B cell (primary cell): ENCODE measurements around the gene SUCLG1. TPM values are rescaled to one million over a fixed set of nuclear protein-coding genes. Genes with fewer than 3 reads are reported as not detected.
"Not testable (repeated sequence)": the region's sequence is repeated elsewhere in the genome, so short reads cannot be mapped to it uniquely, and the experiment has no call there.

Experiments
- ATAC-seq: fragments of 200-7000 bp; cut with Tn5 transposase; one replicate; pipeline ENCODE4 v1.10.0; 2021; ENCODE audit warnings: low read depth, mild to moderate bottlenecking, moderate number of reproducible peaks, moderate library complexity
- CTCF ChIA-PET: fragments of 350-600 bp; sonication (Branson Sonifier 250); formaldehyde crosslinking; loops from one replicate; lab custom pipeline; 2021; ENCODE audit warnings: antibody characterized with exemption, inconsistent platforms; lab: Charles Lee
- POLR2A ChIA-PET: fragments of 350-600 bp; sonication (Branson Sonifier 250); formaldehyde crosslinking; loops from one replicate; lab custom pipeline; 2021; ENCODE audit warnings: antibody characterized with exemption; lab: Charles Lee
- DNase-seq: peaks from one replicate; pipeline ENCODE4 v3.0.0; 2013
- H2AFZ ChIP-seq: 2 replicates; pipeline ENCODE4 v1.6.1; 2012; ENCODE audit warnings: mild to moderate bottlenecking, low read depth, low read length; ENCODE audit not compliant: insufficient read depth, poor library complexity, severe bottlenecking
- H3K27ac ChIP-seq, 2 donors: 1 replicate in 1 of 2; 2 replicates in 1 of 2; pipeline ENCODE4 v1.5.1; 2012 to 2013; ENCODE audit warnings: low read length in 2 of 2, mild to moderate bottlenecking in 2 of 2, moderate library complexity in 1 of 2
- H3K27me3 ChIP-seq, 4 experiments: fragments of 200-600 bp in 1 of 4; sonication (generic) in 1 of 4; replicated peaks in 1 of 4; 1 replicate in 2 of 4; 2 replicates in 2 of 4; pipeline versions ENCODE4 v1.6.1 to v1.7.0; 2013 to 2016; ENCODE audit warnings: low read length in 3 of 4, mild to moderate bottlenecking in 2 of 4, mixed read lengths in 1 of 4, moderate library complexity in 1 of 4; ENCODE audit not compliant: insufficient read depth in 4 of 4, control insufficient read depth in 3 of 4; ENCODE audit errors: control extremely low read depth in 1 of 4
- H3K36me3 ChIP-seq, 2 experiments: replicated peaks in 1 of 2; 1 replicate in 1 of 2; 2 replicates in 1 of 2; pipeline versions ENCODE4 v1.6.1 to v1.7.1; 2013; ENCODE audit warnings: low read length in 1 of 2; ENCODE audit not compliant: insufficient read depth in 2 of 2, control insufficient read depth in 1 of 2; ENCODE audit errors: control extremely low read depth in 1 of 2, extremely low read depth in 1 of 2
- H3K4me1 ChIP-seq, 2 donors: fragments of 200-600 bp in 1 of 2; sonication (generic) in 1 of 2; 1 replicate in 1 of 2; 2 replicates in 1 of 2; pipeline versions ENCODE4 v1.5.1 to v1.6.1; 2013 to 2017; ENCODE audit warnings: low read length in 2 of 2; ENCODE audit not compliant: control insufficient read depth in 2 of 2, insufficient read depth in 2 of 2
- H3K4me2 ChIP-seq: replicated peaks from 2 replicates; pipeline ENCODE3; 2012; ENCODE audit warnings: mild to moderate bottlenecking, low read depth, low read length; ENCODE audit not compliant: poor library complexity, severe bottlenecking
- H3K4me3 ChIP-seq, 5 experiments: fragments of 200-600 bp in 1 of 5; sonication (generic) in 1 of 5; 1 replicate in 3 of 5; 2 replicates in 2 of 5; pipeline versions ENCODE4 v1.5.1 to v1.7.0; 2011 to 2016; ENCODE audit warnings: low read length in 4 of 5, mild to moderate bottlenecking in 4 of 5, low read depth in 2 of 5, control low read depth in 1 of 5, moderate library complexity in 1 of 5; ENCODE audit not compliant: insufficient read depth in 1 of 5; ENCODE audit errors: control extremely low read depth in 1 of 5, extremely low read depth in 1 of 5
- H3K79me2 ChIP-seq: fragments of 200-600 bp; sonication (generic); one replicate; pipeline ENCODE4 v1.6.0; 2016; ENCODE audit warnings: low read length; ENCODE audit not compliant: control insufficient read depth, insufficient read depth
- H3K9ac ChIP-seq: fragments of 200-600 bp; sonication (generic); 2 replicates; pipeline ENCODE4 v1.6.1; 2017; ENCODE audit warnings: mild to moderate bottlenecking, low read length, moderate library complexity
- H3K9me3 ChIP-seq, 3 donors: one replicate each; pipeline versions ENCODE4 v1.6.1 to v1.7.1; 2013; ENCODE audit warnings: low read length in 2 of 3; ENCODE audit not compliant: control insufficient read depth in 2 of 3, insufficient read depth in 1 of 3; ENCODE audit errors: control extremely low read depth in 1 of 3
- H4K20me1 ChIP-seq: 2 replicates; pipeline ENCODE4 v1.6.0; 2012; ENCODE audit warnings: mild to moderate bottlenecking, low read length; ENCODE audit not compliant: insufficient read depth, control insufficient read depth, poor library complexity, severe bottlenecking
- H3K27ac Mint-ChIP-seq: one replicate; pipeline ENCODE4 v1.8.0; 2021; ENCODE audit warnings: mixed read lengths
- H3K27me3 Mint-ChIP-seq: one replicate; pipeline ENCODE4 v1.8.0; 2021; ENCODE audit warnings: mixed read lengths
- H3K4me1 Mint-ChIP-seq: one replicate; pipeline ENCODE4 v1.8.0; 2021; ENCODE audit warnings: mixed read lengths
- H3K4me3 Mint-ChIP-seq: one replicate; pipeline ENCODE4 v1.8.0; 2021; ENCODE audit warnings: mixed read lengths
- H3K9me3 Mint-ChIP-seq: one replicate; pipeline ENCODE4 v1.8.0; 2022; ENCODE audit warnings: mixed read lengths; ENCODE audit not compliant: insufficient read depth
- EZH2 ChIP-seq: IDR thresholded peaks from 2 replicates; pipeline ENCODE4 v1.6.1; 2012; ENCODE audit warnings: borderline replicate concordance, low read depth, mild to moderate bottlenecking, moderate library complexity, low read length; ENCODE audit not compliant: insufficient read depth, poor library complexity, severe bottlenecking
- WGBS: methylation state at CpG from one replicate; pipeline ENCODE4 v1.1.5; 2013; ENCODE audit warnings: missing lambda C conversion rate; ENCODE audit not compliant: insufficient coverage; 5-methylcytosine and 5-hydroxymethylcytosine counted together
- intact Hi-C: fragments of 100-400 bp; cut with micrococcal nuclease; formaldehyde crosslinking; loops from one replicate; pipeline ENCODE4 v1.10.0; 2022
- polyA plus RNA-seq: library from polyadenylated mRNA; depleted of rRNA; stranded (reverse); fragments of >200 nt; gene quantifications from 2 replicates; pipeline ENCODE4 v1.2.3, GENCODE V29; 2012
- total RNA-seq, 2 donors: library from RNA; stranded (reverse); fragments of 120-200 nt in 1 of 2; gene quantifications; 1 replicate in 1 of 2; 2 replicates in 1 of 2; pipeline versions ENCODE4 v1.2.3 to v1.2.4, GENCODE V29; 2013 to 2022
- TF ChIP-seq, protein P1 (sequence below): fragments of 200-600 bp; IDR thresholded peaks from one replicate; pipeline ENCODE4 v1.8.0; 2022; ENCODE audit warnings: antibody characterized with exemption, mild to moderate bottlenecking

Gene SUCLG1
- total and polyA plus RNA-seq, 2 donors (not counting 1 experiment from before 2014, with no cell fraction given), result 16.1 to 31.8 TPM

DNA sequence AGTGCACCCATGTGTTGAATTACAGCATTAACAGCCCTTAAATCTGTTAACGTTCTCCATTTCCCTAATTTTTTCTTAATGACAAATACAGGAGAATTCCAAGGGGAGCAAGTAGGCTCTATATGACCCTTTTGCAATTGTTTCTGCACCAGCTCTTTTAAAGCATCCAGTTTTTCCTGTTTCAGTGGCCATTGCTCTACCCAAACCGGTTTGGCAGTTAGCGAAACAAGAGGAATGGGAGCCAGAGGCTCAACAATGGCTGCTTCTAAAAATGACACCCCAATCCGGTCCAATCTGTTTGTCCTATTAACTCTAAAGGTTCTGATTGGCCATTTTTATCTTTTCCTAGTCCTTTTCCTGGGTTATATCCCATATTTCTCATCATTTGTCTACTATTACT lies 15.1 kb upstream of the SUCLG1 start:
- Histone ChIP-seq H3K36me3 (no peaks in the 10 kb centered on the region), H4K20me1 (no peaks in the 10 kb centered on the region), H3K4me1 (no peaks in the 10 kb centered on the region), H3K27ac (no peak overlapping the region), H2AFZ (no peak overlapping the region), H3K79me2 (no peaks in the 10 kb centered on the region), H3K27me3 (no peaks in the 10 kb centered on the region), H3K9ac (no peak overlapping the region), H3K9me3 (peaks cover 0 to 13% (median 3%) of the 10 kb centered on the region in 3 donors), H3K4me2 (no peak overlapping the region), H3K4me3 (no peak overlapping the region)
- ChIA-PET POLR2A (no interaction called here), CTCF (no interaction called here)
- H3K4me1 Mint-ChIP-seq, result no peaks in the 10 kb centered on the region
- ATAC-seq, result no peak
- peaks cover 10% of the 10 kb centered on the region for H3K9me3 Mint-ChIP-seq
- no peak overlapping the region for H3K4me3 Mint-ChIP-seq
- TF ChIP-seq EZH2, result no peak
- TF ChIP-seq, protein P1, sequence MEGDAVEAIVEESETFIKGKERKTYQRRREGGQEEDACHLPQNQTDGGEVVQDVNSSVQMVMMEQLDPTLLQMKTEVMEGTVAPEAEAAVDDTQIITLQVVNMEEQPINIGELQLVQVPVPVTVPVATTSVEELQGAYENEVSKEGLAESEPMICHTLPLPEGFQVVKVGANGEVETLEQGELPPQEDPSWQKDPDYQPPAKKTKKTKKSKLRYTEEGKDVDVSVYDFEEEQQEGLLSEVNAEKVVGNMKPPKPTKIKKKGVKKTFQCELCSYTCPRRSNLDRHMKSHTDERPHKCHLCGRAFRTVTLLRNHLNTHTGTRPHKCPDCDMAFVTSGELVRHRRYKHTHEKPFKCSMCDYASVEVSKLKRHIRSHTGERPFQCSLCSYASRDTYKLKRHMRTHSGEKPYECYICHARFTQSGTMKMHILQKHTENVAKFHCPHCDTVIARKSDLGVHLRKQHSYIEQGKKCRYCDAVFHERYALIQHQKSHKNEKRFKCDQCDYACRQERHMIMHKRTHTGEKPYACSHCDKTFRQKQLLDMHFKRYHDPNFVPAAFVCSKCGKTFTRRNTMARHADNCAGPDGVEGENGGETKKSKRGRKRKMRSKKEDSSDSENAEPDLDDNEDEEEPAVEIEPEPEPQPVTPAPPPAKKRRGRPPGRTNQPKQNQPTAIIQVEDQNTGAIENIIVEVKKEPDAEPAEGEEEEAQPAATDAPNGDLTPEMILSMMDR, result no peak
- intact Hi-C loops, result no loop called here
- WGBS, result 89% methylated on average over 3 of the region's 4 CpGs
- no peak overlapping the region for H3K27ac Mint-ChIP-seq
- no peaks in the 10 kb centered on the region for H3K27me3 Mint-ChIP-seq
- no peak for DNase-seq

DNA sequence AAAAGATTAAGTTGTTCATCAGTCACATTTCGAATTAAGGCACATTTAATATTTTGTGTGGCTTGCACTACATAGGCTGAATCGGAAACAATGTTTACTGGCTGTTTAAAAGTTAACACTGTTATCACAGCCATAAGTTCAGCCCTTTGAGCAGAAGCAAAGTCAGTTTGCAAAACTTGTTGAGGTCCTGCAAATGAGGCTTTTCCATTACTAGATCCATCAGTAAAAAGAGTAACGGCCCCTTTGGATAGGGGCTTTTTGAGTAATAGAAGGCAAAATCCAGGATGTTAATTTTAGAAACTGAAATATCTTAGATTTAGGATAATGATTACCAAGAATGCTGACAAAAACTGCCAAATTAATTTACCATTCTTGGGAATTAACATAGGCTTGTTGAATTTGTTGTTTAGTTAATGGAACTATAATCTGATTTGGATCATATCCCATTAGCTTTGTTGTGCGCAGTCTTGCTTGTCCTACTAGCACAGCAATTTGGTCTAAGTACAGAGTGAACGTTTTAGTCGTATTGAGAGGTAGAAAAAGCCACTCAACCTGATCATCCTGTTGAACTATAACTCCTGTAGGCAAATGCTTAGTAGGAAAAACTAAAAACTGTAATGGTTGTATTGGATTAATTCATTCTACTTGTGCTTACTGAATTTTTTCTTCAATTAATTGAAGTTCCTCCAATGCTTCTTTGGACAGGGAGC lies 13.9 kb upstream of the SUCLG1 start:
- no peak overlapping the region for H3K27ac ChIP-seq
- H3K9me3 ChIP-seq, result peaks cover 0 to 13% (median 3%) of the 10 kb centered on the region in 3 donors
- no peak overlapping the region for H2AFZ ChIP-seq
- Mint-ChIP-seq H3K4me1 (no peaks in the 10 kb centered on the region), H3K9me3 (peaks cover 10% of the 10 kb centered on the region), H3K27ac (no peak overlapping the region), H3K4me3 (no peak overlapping the region), H3K27me3 (no peaks in the 10 kb centered on the region)
- 100% methylated on average over 1 of the region's 6 CpGs for WGBS
- H3K4me1 ChIP-seq, result no peaks in the 10 kb centered on the region
- ChIA-PET CTCF (no interaction called here), POLR2A (no interaction called here)
- no peaks in the 10 kb centered on the region for H3K36me3 ChIP-seq
- H4K20me1 ChIP-seq, result no peaks in the 10 kb centered on the region
- H3K4me2 ChIP-seq, result no peak overlapping the region
- H3K79me2 ChIP-seq, result no peaks in the 10 kb centered on the region
- no peak overlapping the region for H3K4me3 ChIP-seq
- H3K9ac ChIP-seq, result no peak overlapping the region
- H3K27me3 ChIP-seq, result no peaks in the 10 kb centered on the region
- no peak for DNase-seq
- TF ChIP-seq, protein P1, result no peak
- no peak for TF ChIP-seq EZH2
- intact Hi-C loops, result no loop called here
- no peak for ATAC-seq

DNA sequence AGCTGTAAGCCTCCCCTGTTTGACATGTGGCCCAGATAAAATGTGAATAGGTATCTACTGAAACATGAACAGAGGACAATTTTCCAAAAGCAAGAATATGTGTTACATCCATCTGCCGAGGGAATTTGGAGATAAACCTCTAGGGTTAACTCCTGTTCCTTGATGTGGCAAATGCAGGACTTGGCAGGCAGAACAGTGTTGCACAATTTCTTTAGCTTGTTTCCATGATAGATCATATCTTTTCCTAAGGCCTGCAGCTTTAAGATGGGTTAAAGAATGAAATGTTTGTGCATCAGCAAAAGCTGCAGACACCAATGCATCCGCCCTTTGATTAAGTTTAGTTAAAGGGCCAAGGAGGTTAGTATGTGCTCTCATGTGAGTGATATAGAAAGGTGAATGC lies 13.3 kb upstream of the SUCLG1 start:
- H3K27ac Mint-ChIP-seq, H3K27ac ChIP-seq, intact Hi-C loops, CTCF ChIA-PET, H3K4me2 ChIP-seq, H3K9me3 Mint-ChIP-seq, H3K9ac ChIP-seq, H3K4me1 Mint-ChIP-seq, H3K27me3 Mint-ChIP-seq, H2AFZ ChIP-seq, ATAC-seq, H3K79me2 ChIP-seq, H3K36me3 ChIP-seq, H3K4me3 Mint-ChIP-seq, POLR2A ChIA-PET, H4K20me1 ChIP-seq, DNase-seq, H3K27me3 ChIP-seq, H3K4me3 ChIP-seq, H3K4me1 ChIP-seq: not testable (repeated sequence)
- H3K9me3 ChIP-seq, result peaks cover 0 to 10% (median 2%) of the 10 kb centered on the region in 3 donors
- 90% methylated on average over 2 of the region's 2 CpGs for WGBS
